Naive thymus-derived CD8-positive, alpha-beta T cell (primary cell): ENCODE measurements around the gene APOBR. TPM values are rescaled to one million over a fixed set of nuclear protein-coding genes. Genes with fewer than 3 reads are reported as not detected.
A peak's percentile ranks its signal among the peaks of the same experiment; 100 is the strongest.

Source experiments
- ATAC-seq, 2 donors: fragments of 150-1000 bp; cut with Tn5 transposase in 1 of 2; sonication (Bioruptor Pico), chemical (Tn5 transposase) in 1 of 2; 1 replicate in 1 of 2; 2 replicates in 1 of 2; pipeline ENCODE4 v1.10.0; 2021; ENCODE audit warnings: mild to moderate bottlenecking in 2 of 2, moderate library complexity in 2 of 2
- POLR2A ChIA-PET: fragments of 350-600 bp; sonication (Branson Sonifier 250); formaldehyde crosslinking; loops from one replicate; lab custom pipeline; 2021; ENCODE audit warnings: antibody characterized with exemption; lab: Charles Lee
- DNase-seq, 10 donors: peaks; one replicate each; pipeline versions ENCODE4 v3.0.0 to v3.0.0-alpha.2; 2020 to 2022
- H3K27ac Mint-ChIP-seq, 10 donors: one replicate each; pipeline ENCODE4 v1.8.0; 2020 to 2022; ENCODE audit warnings: mild to moderate bottlenecking in 10 of 10, mixed read lengths in 10 of 10, moderate library complexity in 4 of 10, inconsistent platforms in 1 of 10
- H3K27me3 Mint-ChIP-seq, 5 donors: one replicate each; pipeline ENCODE4 v1.8.0; 2021 to 2022; ENCODE audit warnings: mixed read lengths in 5 of 5
- H3K36me3 Mint-ChIP-seq, 3 donors: one replicate each; pipeline ENCODE4 v1.8.0; 2020 to 2022; ENCODE audit warnings: mixed read lengths in 3 of 3, mild to moderate bottlenecking in 2 of 3, inconsistent platforms in 1 of 3
- H3K4me1 Mint-ChIP-seq, 4 donors: one replicate each; pipeline ENCODE4 v1.8.0; 2021 to 2022; ENCODE audit warnings: mixed read lengths in 4 of 4
- H3K4me3 Mint-ChIP-seq, 10 donors: one replicate each; pipeline ENCODE4 v1.8.0; 2020 to 2022; ENCODE audit warnings: mild to moderate bottlenecking in 10 of 10, mixed read lengths in 10 of 10, moderate library complexity in 6 of 10, inconsistent platforms in 1 of 10
- H3K9me3 Mint-ChIP-seq, 9 donors: one replicate each; pipeline ENCODE4 v1.8.0; 2020 to 2022; ENCODE audit warnings: mixed read lengths in 9 of 9, mild to moderate bottlenecking in 3 of 9, inconsistent platforms in 1 of 9, moderate library complexity in 1 of 9
- polyA plus RNA-seq, 3 donors: library from polyadenylated mRNA; unstranded; fragments of 300-500 nt; fragmentation: Illumina TruSeq; gene quantifications; one replicate each; pipeline ENCODE4 v1.2.3, GENCODE V29; 2021
- total RNA-seq, 8 experiments: library from RNA in 2 of 8; stranded (reverse) in 2 of 8; gene quantifications; one replicate each; pipeline ENCODE4 v1.2.3 and lab custom pipeline; 2021 to 2026

The APOBR gene
- total and polyA plus RNA-seq, 5 experiments from 2014 or later, result 0.38 to 9.0 (median 1.1) TPM

GRCh38 chr16:28491230-28491969 lies 3.0 kb upstream of the APOBR start:
- Mint-ChIP-seq H3K27me3 (no peaks in the 10 kb centered on the region), H3K4me3 (peak overlapping the region; percentile 95 to 99 (median 98)), H3K27ac (peak overlapping the region; percentile 99 to 100 (median 100)), H3K4me1 (peaks cover 37 to 74% (median 63%) of the 10 kb centered on the region in 4 donors), H3K36me3 (peaks cover 0 to 30% (median 3%) of the 10 kb centered on the region in 3 donors), H3K9me3 (no peaks in the 10 kb centered on the region)
- POLR2A ChIA-PET, result interaction anchor here (0.6 to 5.3 kb wide), 16 partner anchors 10 to 491 kb away, joined by 3 to 44 read pairs (median 4); partner anchors contain the start of genes ATXN2L, SBK1, SGF29 and SH2B1
- DNase-seq (peak in 2 of 10 donors; percentile 10 to 17), ATAC-seq (no peak)

DNA sequence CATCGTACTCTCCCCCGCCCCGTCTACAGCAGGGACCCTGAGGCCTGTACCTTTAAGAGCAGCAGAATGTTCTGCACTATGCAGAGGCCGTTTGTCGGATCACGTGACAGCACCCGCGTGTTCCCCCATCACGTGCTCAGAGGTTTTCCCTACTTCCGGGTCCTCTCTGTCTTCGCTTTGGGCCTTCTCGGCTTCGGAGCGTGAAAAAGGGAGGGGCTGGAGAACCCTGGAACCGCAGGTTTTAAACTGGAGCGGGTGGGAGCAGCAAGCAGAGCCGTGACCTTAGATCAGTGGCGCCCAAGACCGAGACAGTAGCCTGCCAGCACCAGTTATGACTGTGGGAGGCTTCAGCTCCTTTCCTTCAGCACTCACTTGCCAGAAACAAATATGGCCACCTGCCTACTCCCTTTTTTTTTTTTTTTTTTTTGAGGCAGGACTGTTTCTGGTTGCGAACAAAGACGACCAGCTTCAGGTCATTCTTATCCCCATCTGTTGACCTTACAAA lies 2.4 kb upstream of the APOBR start, which contains the start of gene CLN3:
TSS of gene CLN3 (minus strand) at position 105 of the 505 bp plus-strand sequence. CDS start 315 bp downstream, outside the sequence.
- DNase-seq (peak; percentile 61 to 98 (median 88)), ATAC-seq (peak; percentile 69)
- Mint-ChIP-seq H3K27ac (peak within 1 kb of the TSS; percentile 99 to 100 (median 100)), H3K4me3 (peak within 1 kb of the TSS; percentile 95 to 99 (median 98)), H3K27me3 (no peaks in the 10 kb centered on the region), H3K36me3 (peaks cover 0 to 24% (median 3%) of the 10 kb centered on the region in 3 donors), H3K4me1 (peaks cover 42 to 79% (median 68%) of the 10 kb centered on the region in 4 donors), H3K9me3 (no peaks in the 10 kb centered on the region)
- POLR2A ChIA-PET, result interaction anchor here (0.6 to 5.3 kb wide), 21 partner anchors 11 to 491 kb away, joined by 3 to 44 read pairs (median 4); partner anchors contain the start of genes ATXN2L, SBK1, SGF29 and SH2B1

GRCh38 chr16:28492511-28492910 lies 1.9 kb upstream of the APOBR start:
- POLR2A ChIA-PET, result interaction anchor here (0.6 to 5.3 kb wide), 14 partner anchors 11 to 481 kb away, joined by 3 to 44 read pairs (median 5); partner anchors contain the start of genes ATXN2L, SBK1, SGF29 and TUFM
- Mint-ChIP-seq H3K9me3 (no peaks in the 10 kb centered on the region), H3K27me3 (no peaks in the 10 kb centered on the region), H3K27ac (peak overlapping the region; percentile 99 to 100 (median 100)), H3K36me3 (peaks cover 0 to 20% (median 0%) of the 10 kb centered on the region in 3 donors), H3K4me1 (peaks cover 44 to 82% (median 69%) of the 10 kb centered on the region in 4 donors), H3K4me3 (peak overlapping the region; percentile 95 to 99 (median 98))
- DNase-seq, result no peak
- ATAC-seq, result no peak

DNA sequence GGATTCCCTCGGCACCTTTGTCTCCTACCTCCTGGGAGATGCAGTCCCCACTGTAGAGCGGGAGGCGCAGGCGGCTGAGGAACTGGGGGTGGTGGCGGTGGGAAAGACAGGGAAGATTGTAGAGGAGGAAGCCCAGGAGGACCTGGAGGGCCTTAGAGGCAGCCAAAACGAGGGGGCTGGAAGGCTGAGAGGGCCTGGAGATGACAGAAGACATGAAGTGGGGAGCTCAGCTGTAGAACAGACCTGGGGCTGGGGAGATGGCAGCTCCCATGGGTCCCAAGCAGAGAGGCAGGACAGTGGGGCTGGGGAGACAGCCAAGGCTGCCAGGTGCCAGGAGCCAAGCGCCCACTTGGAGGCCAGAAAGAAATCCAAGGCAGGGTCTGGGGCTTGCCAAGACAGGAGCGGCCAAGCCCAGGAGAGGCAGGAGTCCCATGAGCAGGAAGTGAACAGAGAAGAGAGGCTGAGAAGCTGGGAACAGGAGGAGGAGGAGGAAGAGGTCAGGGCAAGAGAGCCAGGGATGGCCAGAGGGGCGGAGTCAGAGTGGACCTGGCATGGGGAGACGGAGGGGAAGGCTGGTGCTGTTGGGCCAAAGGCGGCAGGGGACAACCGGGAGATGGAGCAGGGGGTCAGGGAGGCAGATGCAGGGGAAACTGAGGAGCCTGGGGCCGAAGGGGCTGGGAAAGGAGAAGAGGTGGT lies 803 bp downstream of the APOBR start:
- peaks cover 44 to 72% (median 65%) of the 10 kb centered on the region in 4 donors for H3K4me1 Mint-ChIP-seq
- ATAC-seq, result no peak
- H3K4me3 Mint-ChIP-seq, result peak overlapping the region; percentile 80 to 99 (median 94)
- peak in 1 of 10 donors; percentile 16 for DNase-seq
- H3K9me3 Mint-ChIP-seq, result no peaks in the 10 kb centered on the region
- POLR2A ChIA-PET, result interaction anchor here (1.0 to 5.3 kb wide), 8 partner anchors 8 to 327 kb away, joined by 3 to 44 read pairs (median 13); partner anchors contain the start of genes ATXN2L and SGF29
- H3K27ac Mint-ChIP-seq, result peak overlapping the region; percentile 97 to 100 (median 99)
- H3K27me3 Mint-ChIP-seq, result no peaks in the 10 kb centered on the region
- peaks cover 0 to 6% (median 0%) of the 10 kb centered on the region in 3 donors for H3K36me3 Mint-ChIP-seq

- ATAC-seq, result no peak
Observed at GRCh38 chr16:28495795-28496749, 1.6 kb downstream of the APOBR start.

GRCh38 chr16:28496844-28497243 lies 2.4 kb downstream of the APOBR start:
- no peaks in the 10 kb centered on the region for H3K9me3 Mint-ChIP-seq
- H3K27ac Mint-ChIP-seq, result peak overlapping the region; percentile 91 to 100 (median 99)
- no peak for ATAC-seq
- H3K36me3 Mint-ChIP-seq, result peaks cover 0 to 6% (median 0%) of the 10 kb centered on the region in 3 donors
- POLR2A ChIA-PET, result interaction anchor here (1.0 kb wide), 1 partner anchor 33 kb away, joined by 3 read pairs; no protein-coding TSS in a partner anchor
- peak overlapping the region in 2 of 10 donors; percentile 22 to 87 for H3K4me3 Mint-ChIP-seq
- no peak for DNase-seq
- H3K4me1 Mint-ChIP-seq, result peaks cover 43 to 64% (median 56%) of the 10 kb centered on the region in 4 donors
- H3K27me3 Mint-ChIP-seq, result no peaks in the 10 kb centered on the region

More at GRCh38 chr16:28495795-28496749, 1.6 kb downstream of the APOBR start:
- POLR2A ChIA-PET, result interaction anchor here (1.0 to 5.3 kb wide), 3 partner anchors 7 to 38 kb away, joined by 3 to 44 read pairs (median 12); no protein-coding TSS in a partner anchor
- peak overlapping the region; percentile 97 to 100 (median 99) for H3K27ac Mint-ChIP-seq
- peak overlapping the region; percentile 42 to 99 (median 90) for H3K4me3 Mint-ChIP-seq
- H3K9me3 Mint-ChIP-seq, result no peaks in the 10 kb centered on the region
- H3K27me3 Mint-ChIP-seq, result no peaks in the 10 kb centered on the region
- H3K4me1 Mint-ChIP-seq, result peaks cover 46 to 69% (median 63%) of the 10 kb centered on the region in 4 donors
- H3K36me3 Mint-ChIP-seq, result peaks cover 0 to 6% (median 0%) of the 10 kb centered on the region in 3 donors
- DNase-seq, result no peak

- Mint-ChIP-seq H3K9me3 (no peaks in the 10 kb centered on the region), H3K27me3 (no peaks in the 10 kb centered on the region), H3K4me1 (peaks cover 41 to 59% (median 52%) of the 10 kb centered on the region in 4 donors), H3K27ac (peak overlapping the region; percentile 77 to 99 (median 98)), H3K4me3 (peak overlapping the region in 3 of 10 donors; percentile 22 to 36 (median 24)), H3K36me3 (peaks cover 0 to 5% (median 0%) of the 10 kb centered on the region in 3 donors)
- DNase-seq, result no peak
- POLR2A ChIA-PET, result interaction anchor here (1.6 kb wide), 1 partner anchor 56 kb away, joined by 4 read pairs; the partner anchor contains the start of gene SGF29
- no peak for ATAC-seq
Observed at GRCh38 chr16:28497386-28497785, 2.9 kb downstream of the APOBR start.

DNA sequence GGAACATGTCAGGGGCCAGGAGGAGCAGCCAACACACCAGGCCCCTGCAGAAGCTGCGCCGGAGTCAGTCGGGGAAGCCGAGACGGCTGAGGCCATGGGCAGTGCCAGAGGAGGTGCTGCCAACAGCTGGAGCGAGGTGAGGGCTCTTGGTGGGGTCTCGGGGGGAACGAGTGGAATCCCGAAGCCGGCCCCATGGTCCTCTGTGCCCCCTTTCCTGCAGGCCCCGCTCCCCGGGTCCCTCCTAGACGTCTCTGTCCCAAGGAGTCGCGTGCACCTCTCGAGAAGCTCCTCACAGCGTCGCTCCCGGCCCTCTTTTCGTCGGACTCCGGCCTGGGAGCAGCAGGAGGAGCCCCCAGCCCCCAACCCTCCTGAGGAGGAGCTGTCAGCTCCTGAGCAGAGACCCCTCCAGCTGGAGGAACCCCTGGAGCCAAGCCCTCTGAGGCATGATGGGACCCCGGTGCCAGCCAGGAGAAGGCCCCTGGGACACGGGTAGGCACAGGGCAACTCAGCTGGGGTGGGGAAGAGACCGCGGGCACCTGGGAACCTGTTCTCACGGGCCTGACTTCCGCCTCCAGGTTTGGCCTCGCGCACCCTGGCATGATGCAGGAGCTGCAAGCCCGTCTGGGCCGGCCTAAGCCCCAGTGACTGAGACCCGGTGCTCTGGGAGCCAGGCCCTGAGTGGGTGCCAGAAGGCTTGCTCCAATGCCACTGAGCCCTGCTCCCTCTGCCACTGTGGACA lies 3.6 kb downstream of the APOBR start:
- H3K4me3 Mint-ChIP-seq, result no peak overlapping the region
- POLR2A ChIA-PET, result interaction anchor here (0.5 to 1.6 kb wide), 2 partner anchors 56 to 126 kb away, joined by 4 to 7 read pairs; partner anchors contain the start of gene SGF29
- no peak for DNase-seq
- H3K27me3 Mint-ChIP-seq, result no peaks in the 10 kb centered on the region
- peaks cover 41 to 56% (median 48%) of the 10 kb centered on the region in 4 donors for H3K4me1 Mint-ChIP-seq
- H3K27ac Mint-ChIP-seq, result peak overlapping the region; percentile 60 to 99 (median 94)
- H3K36me3 Mint-ChIP-seq, result peaks cover 0 to 5% (median 0%) of the 10 kb centered on the region in 3 donors
- H3K9me3 Mint-ChIP-seq, result no peaks in the 10 kb centered on the region
- ATAC-seq, result no peak

GRCh38 chr16:28498666-28499381 lies 4.4 kb downstream of the APOBR start:
- peaks cover 37 to 50% (median 41%) of the 10 kb centered on the region in 4 donors for H3K4me1 Mint-ChIP-seq
- POLR2A ChIA-PET, result interaction anchor here (0.6 to 1.6 kb wide), 2 partner anchors 13 to 55 kb away, joined by 3 to 4 read pairs; partner anchors contain the start of gene SGF29
- peaks cover 0 to 5% (median 0%) of the 10 kb centered on the region in 3 donors for H3K36me3 Mint-ChIP-seq
- no peak for DNase-seq
- H3K27me3 Mint-ChIP-seq, result no peaks in the 10 kb centered on the region
- H3K9me3 Mint-ChIP-seq, result no peaks in the 10 kb centered on the region
- H3K4me3 Mint-ChIP-seq, result no peak overlapping the region
- ATAC-seq, result no peak
- H3K27ac Mint-ChIP-seq, result peak overlapping the region in 8 of 10 donors; percentile 27 to 83 (median 64)

DNA sequence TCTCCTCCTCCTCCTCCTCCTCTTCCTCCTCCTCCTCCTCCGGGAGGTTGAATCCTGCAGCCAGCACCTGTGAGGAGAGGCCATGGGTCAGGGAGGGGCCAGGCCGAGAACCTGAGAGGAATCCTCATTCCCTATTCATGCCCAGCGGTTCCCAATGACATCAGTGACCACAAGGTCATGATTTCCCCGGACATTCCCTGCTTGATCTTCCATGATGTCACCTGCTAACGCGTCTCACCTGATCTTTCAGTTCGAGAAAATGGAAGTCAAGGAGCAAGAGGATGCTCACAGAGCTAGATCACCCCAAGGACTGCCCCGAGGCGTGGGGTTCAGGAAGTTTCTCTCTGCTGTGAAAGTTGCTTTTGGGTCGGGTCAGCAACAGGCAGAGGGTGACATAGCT lies 5.4 kb downstream of the APOBR start:
- H3K4me3 Mint-ChIP-seq, result no peak overlapping the region
- H3K27me3 Mint-ChIP-seq, result no peaks in the 10 kb centered on the region
- no peaks in the 10 kb centered on the region for H3K9me3 Mint-ChIP-seq
- H3K4me1 Mint-ChIP-seq, result peaks cover 28 to 40% (median 31%) of the 10 kb centered on the region in 4 donors
- H3K36me3 Mint-ChIP-seq, result peaks cover 0 to 5% (median 0%) of the 10 kb centered on the region in 3 donors
- POLR2A ChIA-PET, result no interaction called here
- ATAC-seq, result no peak
- peak overlapping the region in 8 of 10 donors; percentile 47 to 88 (median 70) for H3K27ac Mint-ChIP-seq
- no peak for DNase-seq
